ENCODE results near the gene TMEM181.
"Not testable (repeated sequence)": the region's sequence is repeated elsewhere in the genome, so short reads cannot be mapped to it uniquely, and the experiment has no call there.

TMEM181 gene

DNA sequence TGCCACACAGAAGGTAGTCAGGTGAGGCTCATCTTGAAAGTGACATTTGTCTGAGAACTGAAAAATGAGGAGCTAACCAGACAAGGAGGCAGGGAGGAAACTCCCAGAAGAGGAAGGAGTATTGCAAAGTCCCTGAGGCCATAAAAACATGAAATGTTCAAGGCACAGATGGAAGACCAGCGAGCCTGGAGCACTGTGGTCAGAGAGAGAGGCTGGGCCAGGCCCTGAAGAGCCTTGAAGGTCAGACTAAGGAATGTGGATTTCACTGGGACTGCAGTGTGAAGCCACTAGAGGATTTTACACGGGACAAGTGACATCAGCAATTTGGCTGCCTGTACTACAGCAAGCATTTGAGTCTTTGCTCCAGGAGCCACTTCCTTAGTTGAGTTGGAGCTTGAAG, 21.1 kb upstream of the TMEM181 start:
- DNase-seq: no peak

DNA sequence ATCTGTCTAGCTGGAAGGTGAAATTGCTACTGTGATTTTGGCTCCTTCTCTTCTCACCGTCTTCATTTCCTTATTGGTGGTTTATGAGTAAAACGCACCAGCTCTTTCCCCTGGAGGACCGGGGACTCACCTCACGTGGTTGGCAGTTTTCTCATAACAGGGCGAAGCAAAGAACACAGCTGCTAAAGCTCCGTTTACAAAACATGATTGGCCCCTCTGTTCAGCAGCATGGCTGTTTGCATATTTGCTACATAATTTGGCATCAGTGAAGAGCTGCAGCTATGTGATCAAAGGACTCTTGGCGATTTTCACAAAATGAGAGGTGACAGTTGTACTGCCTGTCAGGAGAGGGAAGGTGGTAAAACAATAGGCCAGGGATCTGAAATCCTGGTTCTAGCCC, 20.5 kb upstream of the TMEM181 start:
- no peak for DNase-seq

DNA sequence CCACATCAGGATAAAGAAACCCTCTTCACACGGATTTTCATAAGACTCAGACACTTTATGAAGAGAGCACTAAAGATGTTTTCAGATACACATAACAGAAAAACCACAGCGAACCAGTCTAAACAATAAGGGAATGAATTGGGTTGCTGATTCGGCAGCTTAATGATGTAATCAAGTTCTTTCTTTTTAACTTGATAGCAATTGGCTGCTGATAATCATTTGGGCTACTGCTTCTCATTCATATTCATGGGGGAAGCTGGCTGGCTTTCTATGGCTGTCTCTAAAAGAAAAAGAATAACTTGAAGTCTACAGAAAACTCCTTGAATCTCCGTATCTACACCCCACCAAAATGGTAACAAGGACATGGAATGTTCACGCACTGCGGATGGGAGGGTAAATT, 20.0 kb upstream of the TMEM181 start:
- no peak for DNase-seq

DNA sequence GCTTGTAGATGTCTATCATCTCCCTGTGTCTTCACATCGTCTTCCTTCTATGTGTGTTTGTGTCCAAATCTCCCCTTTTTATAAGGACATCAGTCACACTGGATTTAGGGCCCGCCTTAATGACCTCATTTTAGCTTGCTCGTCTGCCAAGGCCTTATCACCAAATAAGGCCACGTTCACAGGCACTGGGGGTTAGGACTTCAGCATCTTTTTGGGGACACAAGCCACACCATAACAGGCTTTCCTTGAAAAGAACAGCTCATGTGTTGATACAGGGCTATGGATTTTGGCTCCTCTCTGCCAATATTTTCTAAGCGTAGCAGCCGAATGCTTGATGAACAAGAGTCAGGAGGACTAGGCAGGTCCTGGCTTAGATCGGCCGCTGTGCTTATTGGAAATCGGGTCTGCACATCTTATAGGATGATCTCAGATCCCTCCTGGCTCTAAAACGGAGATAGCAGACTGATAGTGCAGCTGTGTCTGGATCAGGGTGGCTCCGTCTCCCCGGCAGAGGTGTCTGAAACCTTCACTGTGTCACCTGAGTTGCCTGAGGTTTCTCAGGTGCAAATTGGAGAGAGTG, 16.2 kb upstream of the TMEM181 start:
- DNase-seq: no peak

DNA sequence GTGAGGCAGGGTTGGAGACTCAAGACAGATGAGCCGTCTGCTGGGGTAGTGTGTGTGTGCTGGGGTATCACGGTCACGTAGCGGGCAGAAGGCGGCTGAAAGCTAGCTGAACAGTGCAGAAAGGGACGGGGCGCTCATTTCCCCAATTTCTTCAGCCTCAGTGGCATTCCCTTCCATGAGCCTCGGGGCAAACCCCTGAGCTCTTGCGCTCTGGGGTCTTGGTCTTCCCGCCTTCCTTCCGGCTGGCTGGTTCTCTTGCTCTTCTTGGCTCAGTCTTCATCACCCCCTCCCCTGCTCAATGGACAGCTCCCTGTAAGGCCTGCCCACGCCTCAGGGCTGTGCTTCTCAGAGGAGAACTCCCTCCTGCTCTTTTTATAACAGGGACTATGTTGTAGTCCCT, 15.5 kb upstream of the TMEM181 start:
- DNase-seq: no peak

DNA sequence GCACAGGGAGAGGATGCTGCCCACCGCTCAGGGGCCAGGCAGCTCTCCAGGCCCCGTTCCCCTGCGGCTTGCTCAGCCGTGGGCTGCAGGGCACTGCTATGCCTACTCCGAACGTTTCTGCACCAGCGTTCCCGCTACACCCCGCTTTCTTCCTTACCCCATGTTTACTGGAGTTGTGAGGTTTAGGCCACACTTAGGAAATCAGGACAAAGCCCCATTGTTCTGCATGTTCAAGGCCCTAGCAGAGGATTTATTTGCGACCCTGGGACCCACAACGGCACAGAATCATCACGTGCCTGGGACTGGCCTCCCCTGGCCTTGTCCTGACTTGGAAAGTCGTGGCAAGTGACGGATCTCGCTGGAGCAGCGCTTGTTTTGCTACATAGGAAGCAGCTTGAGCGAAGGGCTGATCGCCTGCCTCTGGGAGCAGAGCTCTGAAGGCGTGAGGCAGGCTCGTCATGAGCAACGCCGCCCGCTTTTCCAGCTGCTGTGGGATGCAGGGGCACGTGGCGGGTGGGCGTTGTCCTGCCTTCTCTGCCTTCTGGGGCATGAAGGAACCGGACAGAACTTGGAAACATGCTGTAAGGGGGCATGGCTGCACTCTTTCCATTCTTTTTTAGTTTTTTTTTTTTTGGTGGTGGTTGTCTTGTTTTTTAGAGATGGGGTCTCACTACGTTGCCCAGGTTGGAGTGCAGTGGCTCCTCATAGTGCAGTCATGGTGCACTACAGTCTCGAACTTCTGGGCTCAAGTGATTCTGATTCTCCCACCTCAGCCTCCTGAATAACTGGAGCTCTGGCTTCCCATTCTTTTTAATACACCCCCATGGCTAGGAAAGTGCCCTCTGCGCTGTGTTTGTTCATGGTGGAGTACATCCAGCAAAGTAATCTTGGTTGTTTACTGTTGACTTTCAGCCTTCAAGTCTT, 14.6 kb upstream of the TMEM181 start:
- no peak for DNase-seq

DNA sequence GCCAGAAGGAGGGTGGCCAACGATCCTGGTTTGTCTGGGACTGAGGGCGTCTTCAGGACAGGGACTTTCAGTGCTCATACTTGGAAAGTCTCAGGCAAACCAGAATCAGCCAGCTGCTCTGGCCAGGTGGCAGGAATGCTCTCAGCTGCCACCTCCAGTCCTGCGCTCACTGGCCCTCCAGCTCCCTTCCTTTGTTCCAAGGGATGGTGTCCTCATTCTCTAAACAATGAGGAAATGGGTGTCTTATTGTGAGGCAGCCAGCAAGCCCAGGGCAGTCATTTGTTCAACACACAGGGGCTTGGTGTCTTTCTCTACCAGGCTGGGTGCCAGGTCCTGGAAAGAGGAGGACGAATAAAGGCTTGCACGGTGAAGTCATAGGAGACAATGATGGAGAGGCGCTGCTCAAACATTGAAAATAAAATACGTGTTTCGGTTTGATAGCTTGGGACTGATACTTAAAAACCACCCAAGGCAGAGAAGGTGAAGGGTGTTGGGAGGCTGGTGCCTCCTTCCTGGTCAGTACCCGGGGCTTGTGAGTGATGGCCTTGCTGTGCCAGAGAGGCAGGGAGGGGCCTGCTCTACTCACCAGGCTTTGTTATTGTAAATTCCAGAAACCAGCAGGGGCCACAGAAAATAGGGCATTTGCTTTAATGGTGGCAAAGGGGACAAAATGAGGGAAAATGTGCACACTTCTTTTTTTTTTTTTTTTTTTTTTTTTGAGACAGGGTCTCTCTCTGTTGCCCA, 11.3 kb upstream of the TMEM181 start:
- DNase-seq: no peak

DNA sequence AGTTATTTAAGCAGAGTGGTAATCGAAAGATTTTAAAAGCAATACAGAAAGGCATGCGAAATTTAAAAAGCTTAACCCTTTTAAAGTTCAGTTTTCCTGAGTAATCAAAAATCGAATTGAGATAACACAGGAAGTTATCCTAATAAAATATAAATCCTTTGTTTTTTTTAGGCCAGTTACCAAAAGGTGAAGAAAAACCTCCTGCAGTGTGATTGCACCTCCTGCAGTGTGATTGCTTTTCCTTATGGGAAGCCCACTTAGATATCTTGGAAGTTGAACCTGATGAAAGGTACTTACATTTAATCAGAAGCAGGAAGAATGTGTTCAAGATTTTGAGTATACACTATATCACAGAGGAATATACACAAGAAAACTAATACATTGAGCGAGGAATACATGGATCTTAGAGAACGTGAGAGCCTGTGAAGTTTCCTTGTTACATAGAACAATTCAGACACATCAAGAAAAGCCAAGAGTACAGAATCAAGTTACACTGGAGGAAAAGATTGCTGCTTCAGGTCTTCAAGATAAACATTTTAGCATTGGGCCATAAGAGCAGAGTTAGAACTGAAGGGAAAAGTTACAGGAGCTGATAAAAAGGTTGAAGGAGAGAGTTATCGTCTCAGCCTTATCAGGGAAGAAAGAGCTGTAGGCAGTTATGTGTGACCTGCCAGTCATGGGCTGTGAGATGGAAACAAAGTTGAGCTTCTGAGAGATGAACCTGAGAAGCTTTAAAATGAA, 7.7 kb upstream of the TMEM181 start:
- DNase-seq: no peak

DNA sequence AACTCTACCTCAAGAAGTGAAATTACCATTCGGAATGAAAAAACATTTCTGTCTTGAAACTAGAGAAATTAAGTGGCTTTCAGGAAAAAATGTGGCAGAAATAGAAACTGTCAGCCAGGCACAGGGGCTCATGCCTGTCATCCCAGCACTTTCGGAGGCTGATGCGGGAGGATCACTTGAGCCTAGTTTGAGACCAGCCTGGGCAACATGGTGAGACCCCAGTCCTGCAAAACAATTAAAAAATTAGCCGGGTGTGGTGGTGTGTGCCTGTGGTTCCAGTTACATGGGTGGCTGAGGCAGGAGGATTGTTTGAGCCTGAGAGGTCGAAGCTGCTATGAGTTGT, 7.1 kb upstream of the TMEM181 start:
- DNase-seq: no peak

DNA sequence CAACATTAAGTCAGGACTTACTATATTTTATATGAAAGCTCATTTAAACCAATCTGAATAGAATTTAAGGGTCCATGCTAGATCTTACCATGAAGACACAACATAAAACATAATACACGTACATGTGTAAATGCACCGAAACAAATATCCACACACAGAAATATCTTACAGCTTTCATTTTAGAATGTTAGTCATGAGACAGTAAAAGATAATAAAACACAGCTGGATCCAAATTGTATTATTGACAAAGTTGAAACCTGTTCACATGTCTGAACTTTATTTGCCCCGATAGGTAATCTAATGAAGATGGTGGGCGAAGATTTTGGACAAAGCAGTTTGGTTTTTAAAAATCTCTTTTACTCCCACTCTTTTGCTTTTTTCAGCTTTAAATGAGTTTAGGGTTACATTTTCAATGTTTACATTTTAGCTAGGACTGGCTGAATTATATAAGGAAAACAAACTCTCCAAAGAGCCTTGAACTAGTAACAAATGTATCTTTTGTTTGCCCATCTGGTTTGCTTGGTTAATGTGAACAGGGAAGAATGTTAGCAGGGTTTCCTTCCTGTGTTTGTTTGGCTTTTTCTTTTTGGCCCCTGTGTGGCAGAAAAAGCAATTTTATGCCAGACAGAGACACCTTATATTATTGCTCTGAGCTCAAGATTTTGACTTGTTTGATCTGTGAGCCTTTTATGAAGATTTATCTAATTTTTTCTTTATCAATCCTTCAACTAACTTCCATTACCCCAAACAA, 5.1 kb upstream of the TMEM181 start:
- DNase-seq: no peak

DNA sequence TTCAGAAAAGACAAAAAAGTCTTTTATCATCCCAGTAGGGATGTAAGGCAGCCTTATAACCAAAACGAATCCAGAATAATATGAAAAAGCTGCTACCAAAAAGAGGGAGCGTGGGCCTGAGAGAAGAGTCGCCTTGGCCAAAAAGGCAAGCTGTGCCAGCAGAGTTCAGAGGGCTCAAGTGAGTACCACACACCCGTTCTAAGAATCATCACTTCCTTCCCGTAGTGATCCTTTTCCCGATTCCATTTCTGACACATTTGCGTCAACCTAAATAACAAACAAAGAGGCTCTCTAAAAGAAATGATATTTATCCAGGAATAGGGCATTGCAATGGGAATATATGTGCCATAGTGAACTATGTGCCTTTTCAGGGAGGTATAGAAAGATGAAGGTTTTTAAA, 3.8 kb upstream of the TMEM181 start:
- DNase-seq: no peak

DNA sequence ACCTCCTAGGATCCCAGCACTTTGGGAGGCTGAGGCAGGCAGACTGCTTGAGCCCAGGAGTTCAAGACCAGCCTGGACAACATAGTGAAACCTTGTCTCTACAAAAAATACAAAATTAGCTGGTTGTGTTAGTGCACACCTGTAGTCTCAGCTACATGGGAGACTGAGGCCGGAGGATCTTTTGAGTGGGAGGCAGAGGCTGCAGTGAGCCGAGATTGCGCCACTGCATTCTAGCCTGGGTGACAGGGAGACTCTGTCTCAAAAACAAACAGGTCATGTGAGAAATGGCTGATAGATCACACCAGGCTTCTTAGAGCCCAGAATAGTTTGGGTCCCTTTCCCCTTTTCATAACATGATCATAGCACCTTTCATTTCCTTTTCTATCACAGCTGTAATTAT, 2.8 kb upstream of the TMEM181 start:
- not testable (repeated sequence) for DNase-seq

DNA sequence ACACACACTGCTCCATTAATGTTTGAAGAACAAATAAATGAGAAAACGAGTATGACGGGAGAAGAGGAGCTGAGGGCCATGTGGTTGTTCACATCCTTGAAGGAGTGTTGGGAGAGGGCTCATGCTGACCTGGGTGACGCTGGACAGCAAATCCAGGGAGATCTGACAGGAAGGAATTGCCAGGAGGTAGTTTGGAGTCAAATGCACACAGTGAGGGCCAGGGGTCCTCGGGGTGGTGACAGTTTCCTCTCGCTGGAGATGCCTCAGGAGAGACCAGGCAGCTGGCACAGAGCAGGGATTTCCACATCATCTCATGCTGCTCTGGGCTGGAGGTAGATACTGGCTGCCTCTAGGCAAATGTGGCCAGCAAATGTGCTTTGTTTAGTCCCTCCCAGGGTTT, 2.0 kb upstream of the TMEM181 start:
- no peak for DNase-seq

DNA sequence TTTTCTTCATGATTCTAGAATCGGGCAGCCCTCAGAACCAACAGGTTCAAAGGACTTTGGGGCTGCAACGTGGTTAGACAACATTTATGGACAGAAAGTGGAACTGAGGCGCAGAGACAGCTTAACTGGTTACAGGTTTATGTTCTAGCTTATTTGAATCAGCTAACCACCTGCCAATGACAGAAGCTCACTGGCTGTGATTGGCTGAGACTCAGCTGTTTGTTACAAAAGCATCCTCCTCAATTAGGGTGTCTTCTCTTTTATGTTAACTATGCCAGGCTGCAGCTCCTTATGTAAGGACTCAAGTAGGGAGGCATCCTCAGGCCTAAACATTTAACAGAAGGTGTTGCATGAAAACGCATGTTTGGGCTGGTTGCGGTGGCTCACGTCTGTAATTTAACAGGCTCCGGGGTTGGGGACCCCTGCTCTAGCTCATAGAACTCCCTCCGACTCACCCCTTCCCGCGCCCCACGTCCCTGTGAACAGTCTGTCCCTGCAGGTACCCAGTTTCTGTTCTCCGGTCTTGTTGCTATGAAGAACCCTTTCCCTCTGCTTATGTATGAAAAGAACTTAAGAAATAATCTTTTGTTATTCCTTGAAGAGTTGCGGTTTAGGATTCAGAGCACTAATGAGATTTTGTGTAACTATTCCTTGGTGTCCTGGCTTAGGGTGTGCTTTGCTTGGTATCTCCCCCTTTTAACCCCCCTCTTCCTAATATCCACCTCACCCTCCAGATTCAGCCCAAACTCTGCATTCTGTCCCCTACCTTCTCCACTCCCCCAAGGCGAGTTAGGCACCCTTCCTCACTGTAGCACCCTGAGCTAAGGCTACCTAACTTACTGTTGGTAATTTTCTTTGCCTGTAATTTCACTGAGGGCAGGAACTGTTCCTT, 1.2 kb upstream of the TMEM181 start:
- no peak for DNase-seq

DNA sequence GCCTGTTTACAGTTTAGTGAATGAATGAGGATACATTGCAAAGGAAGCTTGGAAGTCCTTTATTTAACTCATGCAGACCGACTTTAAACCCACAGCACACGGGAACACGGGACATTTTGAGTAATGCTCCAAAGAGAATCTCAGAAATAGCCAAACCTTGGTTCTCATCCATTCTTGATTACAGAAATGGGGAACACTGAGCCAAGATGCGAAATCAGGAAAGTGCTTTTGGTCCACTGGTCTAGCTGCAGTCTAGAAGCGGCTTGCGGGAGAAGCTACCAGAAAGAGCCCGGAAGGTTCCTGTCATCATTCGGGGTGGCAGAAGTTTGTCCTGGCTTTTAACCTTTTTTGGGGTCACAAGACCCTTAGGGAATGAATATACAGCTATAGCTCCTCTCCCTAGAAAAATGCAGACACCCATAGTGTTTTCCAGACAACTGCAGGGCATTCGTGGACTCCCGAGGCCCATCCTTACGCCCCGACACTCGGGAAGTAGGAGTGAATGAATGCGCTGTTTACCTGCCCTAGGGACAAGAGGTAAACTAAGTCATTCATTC, 475 bp upstream of the TMEM181 start:
- no peak for DNase-seq

DNA sequence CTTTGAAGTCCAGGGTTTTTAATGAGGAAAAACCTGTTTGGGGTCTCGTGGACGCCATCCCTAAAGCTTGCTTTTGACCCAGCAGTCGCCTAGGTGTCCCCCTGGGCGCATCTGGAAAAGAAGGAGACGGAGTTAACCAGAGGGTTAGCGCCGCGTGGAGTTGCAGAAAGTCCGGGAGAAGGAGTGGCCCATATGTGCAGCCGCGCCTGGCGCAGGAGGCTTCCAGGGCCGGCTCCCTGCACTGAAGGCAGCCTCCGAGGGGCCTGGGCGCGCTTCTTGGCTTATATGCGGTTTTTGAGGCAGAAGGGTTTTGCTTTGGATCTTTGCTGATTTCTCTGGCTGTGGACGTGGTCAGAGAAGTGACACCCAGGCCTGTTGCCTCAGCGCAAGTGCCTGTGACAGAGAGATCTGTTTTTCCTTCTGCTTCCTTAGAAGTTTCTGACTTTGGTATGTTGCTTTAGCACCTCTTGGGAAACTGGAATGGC, 987 bp downstream of the TMEM181 start:
- peak; percentile 31 for DNase-seq

DNA sequence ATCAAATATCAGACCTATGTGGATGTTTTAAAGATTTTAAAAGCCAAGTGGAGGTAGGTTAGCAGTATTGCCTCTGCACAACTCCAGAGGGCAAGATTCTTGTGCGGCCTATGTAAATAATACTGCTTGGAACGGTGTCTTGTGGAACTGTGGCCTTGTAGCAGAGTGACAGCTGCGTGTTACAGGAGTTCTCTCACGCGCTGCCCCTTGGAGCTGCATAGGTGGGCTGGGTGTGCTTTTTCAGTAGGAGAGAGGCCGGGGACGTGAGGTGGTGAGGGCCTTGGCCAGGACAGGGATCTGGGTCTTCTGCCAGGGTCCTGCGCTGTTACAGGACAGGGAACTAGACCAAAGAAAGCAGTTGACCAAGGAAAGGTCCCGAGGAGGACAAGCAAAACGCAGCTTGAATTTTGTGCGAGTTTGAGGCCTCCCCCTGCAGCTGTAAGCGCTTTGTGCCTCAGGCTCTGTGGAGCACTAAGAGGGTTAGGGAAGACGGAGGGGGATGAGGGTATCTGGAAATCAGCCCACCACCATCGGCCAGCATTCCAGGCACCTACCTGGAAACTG, 1.5 kb downstream of the TMEM181 start:
- DNase-seq: no peak

DNA sequence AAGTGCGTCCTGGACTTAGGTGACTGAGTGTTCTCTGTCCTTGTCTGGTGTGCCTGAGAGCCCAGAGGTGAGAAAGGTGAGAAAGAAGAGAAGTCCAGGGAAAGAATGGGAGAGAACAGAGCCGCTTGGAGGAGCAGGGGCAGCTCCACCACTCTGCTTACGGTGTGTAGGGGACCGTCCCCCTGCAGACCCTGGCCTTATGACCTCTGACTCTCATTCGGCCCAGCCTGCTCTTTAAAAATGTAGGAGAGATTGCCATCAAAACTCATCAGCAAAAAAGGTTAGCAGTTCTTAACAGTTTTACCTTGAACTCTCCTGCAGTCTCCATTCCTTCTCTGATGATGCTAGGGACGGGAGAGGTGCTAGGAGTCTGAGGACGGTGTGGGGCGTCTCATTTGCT, 2.0 kb downstream of the TMEM181 start:
- no peak for DNase-seq

DNA sequence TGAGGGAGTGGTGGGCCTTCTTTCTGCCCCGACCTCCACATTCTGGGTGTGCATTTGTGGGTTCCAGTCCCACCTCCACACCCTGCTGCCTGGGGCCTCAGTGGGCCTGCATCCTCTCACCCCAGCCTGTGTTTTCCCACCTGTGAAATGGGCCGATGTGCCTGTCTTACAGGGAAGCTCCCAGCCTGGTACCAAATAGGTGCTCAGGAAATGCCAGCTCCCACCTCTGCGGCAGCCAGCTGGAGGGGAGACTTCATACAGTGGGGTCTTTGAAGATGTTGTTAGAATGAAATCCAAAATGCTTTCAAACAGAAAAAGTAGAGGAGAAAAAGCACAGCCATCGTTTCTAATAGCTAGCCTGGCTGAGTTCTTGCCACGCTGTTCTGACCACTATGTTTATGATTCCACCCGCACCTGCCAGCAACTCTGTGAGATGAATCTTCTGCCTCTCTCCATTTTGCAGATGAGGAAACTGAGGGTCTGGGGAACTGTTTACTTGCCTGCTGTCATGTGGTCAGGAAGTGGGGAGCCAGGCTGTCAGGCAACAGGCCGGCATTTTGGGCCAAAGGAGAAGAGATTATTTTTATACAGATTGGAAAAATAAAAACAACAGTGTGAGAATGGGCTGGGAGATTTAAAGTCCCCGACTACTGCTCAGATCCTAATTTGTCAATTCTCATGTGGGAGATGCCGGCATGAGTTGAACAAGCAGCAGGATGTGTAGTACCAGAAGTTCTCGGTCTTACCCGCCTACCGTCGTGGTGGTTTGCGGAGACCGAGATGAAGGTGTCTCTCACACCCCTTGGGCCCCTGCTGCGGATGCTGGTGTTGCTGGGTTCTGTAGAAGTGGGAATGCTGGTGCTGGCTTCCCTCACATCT, 4.6 kb downstream of the TMEM181 start:
- DNase-seq: no peak

DNA sequence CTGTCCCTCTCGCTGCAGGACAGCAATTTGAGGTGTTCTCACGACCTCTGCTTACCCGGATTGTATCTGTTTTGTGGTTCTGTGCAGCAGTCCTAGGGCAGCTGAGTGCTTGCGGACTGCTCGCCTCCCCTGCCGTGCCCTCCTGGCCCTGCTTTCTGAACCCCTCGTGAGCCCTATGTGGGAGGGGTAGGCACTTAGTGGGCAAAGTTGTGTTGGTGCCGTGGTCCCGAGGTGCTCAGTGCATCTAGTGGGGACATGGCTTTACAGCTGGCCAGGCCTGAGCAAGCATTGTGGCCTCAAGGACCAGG, 5.2 kb downstream of the TMEM181 start:
- DNase-seq: no peak

All from suppressor macrophage treated with lipopolysaccharide for 4 hours (primary cell).